PFSK-1 (cell line): ENCODE data around the gene POU2AF1.

Experiments
- FOXP2 ChIP-seq: optimal IDR thresholded peaks from 2 replicates; pipeline ENCODE3; 2011; ENCODE audit warnings: borderline replicate concordance, control low read depth, inconsistent platforms; ENCODE audit not compliant: insufficient read depth; ENCODE audit errors: extremely low read length, extremely low read depth
- POLR2AphosphoS5 ChIP-seq: IDR thresholded peaks from 2 replicates; pipeline ENCODE4 v1.6.1; 2012; ENCODE audit warnings: low read depth, mild to moderate bottlenecking, control low read depth, low read length, moderate library complexity
- SIN3A ChIP-seq: IDR thresholded peaks from 2 replicates; pipeline ENCODE4 v1.6.1; 2012; ENCODE audit warnings: mild to moderate bottlenecking, low read length, moderate library complexity, borderline replicate concordance; ENCODE audit not compliant: insufficient read depth
- TAF1 ChIP-seq: IDR thresholded peaks from 2 replicates; pipeline ENCODE4 v1.6.1; 2012; ENCODE audit warnings: low read length, control low read depth, borderline replicate concordance; ENCODE audit not compliant: insufficient read depth
- TF ChIP-seq, protein P1 (sequence below), 2 experiments: IDR thresholded peaks; 2 replicates each; pipeline versions ENCODE4 v1.6.1 to v1.8.0; 2011 to 2012; ENCODE audit warnings: low read depth in 2 of 2, low read length in 2 of 2, control low read depth in 1 of 2, inconsistent platforms in 1 of 2, mild to moderate bottlenecking in 1 of 2, moderate library complexity in 1 of 2; ENCODE audit not compliant: insufficient read depth in 1 of 2

POU2AF1 gene

DNA sequence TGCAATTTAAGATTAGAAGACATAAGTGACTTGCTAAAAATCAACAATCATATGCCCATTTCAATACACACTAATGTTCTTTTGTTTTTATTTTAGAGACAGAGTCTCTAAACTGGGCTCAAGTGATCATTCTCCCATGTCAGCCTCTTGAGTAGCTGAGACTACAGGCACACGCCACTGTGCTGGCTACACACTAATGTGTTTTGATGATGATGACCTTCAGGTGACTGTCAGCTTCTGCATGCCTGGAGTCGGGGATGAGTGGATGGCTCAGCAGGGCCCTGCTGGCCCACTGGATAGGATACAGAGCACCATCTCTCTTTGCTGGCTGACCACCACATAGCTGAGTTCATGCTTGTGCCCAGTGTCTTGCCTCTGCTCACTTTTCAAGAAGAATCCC lies 27.0 kb upstream of the POU2AF1 start:
- TF ChIP-seq POLR2AphosphoS5 (no peak), FOXP2 (no peak), TAF1 (no peak), SIN3A (no peak)
- TF ChIP-seq, protein P1, sequence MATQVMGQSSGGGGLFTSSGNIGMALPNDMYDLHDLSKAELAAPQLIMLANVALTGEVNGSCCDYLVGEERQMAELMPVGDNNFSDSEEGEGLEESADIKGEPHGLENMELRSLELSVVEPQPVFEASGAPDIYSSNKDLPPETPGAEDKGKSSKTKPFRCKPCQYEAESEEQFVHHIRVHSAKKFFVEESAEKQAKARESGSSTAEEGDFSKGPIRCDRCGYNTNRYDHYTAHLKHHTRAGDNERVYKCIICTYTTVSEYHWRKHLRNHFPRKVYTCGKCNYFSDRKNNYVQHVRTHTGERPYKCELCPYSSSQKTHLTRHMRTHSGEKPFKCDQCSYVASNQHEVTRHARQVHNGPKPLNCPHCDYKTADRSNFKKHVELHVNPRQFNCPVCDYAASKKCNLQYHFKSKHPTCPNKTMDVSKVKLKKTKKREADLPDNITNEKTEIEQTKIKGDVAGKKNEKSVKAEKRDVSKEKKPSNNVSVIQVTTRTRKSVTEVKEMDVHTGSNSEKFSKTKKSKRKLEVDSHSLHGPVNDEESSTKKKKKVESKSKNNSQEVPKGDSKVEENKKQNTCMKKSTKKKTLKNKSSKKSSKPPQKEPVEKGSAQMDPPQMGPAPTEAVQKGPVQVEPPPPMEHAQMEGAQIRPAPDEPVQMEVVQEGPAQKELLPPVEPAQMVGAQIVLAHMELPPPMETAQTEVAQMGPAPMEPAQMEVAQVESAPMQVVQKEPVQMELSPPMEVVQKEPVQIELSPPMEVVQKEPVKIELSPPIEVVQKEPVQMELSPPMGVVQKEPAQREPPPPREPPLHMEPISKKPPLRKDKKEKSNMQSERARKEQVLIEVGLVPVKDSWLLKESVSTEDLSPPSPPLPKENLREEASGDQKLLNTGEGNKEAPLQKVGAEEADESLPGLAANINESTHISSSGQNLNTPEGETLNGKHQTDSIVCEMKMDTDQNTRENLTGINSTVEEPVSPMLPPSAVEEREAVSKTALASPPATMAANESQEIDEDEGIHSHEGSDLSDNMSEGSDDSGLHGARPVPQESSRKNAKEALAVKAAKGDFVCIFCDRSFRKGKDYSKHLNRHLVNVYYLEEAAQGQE (IDR thresholded peaks at IDR 0.05; ENCODE audit: insufficient read depth in 1 of 2, low read depth in 2 of 2, low read length in 2 of 2) = no peak

DNA sequence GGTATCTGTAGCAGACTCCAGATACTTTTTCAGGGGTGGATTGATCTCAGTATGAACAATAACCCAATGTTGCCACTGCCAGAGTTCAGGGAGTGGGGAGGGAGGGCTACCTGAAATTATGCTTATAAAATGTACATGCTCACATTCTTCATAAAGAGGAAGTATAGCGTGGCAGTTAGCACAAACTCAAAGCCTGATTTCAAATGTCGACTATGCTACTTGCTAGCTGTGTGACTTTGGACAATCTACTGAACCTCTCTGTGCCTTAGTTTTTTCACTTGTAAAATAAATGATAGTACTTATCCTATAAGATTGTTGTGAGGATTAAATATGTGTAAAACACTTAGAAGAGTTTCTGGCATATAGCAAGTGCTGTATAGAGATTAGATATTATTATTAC lies 26.5 kb upstream of the POU2AF1 start:
- TF ChIP-seq POLR2AphosphoS5 = no peak
- TF ChIP-seq, protein P1 (IDR thresholded peaks at IDR 0.05; ENCODE audit: insufficient read depth in 1 of 2, low read depth in 2 of 2, low read length in 2 of 2) = no peak
- no peak for TF ChIP-seq FOXP2
- TF ChIP-seq SIN3A = no peak
- no peak for TF ChIP-seq TAF1

DNA sequence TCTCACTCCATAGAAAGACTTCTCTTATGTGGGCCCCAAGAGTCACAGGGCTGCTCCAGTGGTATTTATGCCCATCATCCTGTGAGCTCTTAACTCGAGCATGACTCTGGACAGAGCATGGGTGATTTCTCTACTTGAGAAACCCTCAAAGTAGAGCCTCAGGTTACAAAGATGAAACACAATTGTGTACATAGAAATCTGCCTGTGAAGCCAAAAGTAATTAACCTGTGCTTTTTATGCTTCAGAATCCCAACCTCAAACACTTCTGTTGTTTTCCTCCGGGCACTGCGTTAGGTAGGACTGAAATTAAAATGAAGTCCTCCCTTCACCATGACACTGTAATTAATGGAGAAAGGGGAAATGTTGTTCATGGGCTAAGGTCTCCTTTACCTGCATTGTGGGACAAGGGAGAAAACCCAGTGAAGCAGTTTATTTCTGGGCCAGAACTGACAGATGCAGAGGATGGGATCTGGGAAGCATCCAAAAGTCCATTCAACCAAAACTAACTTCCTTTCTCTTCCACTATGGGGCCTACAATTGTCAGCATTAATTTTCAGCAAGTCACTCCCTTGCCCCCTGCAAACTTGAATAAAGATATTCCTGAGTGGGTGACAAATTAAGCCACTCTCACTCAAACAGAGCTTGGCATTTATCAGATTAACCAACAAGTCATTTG lies 24.1 kb upstream of the POU2AF1 start:
- TF ChIP-seq FOXP2 = no peak
- TF ChIP-seq TAF1 = no peak
- TF ChIP-seq POLR2AphosphoS5 = no peak
- no peak for TF ChIP-seq SIN3A
- TF ChIP-seq, protein P1 (IDR thresholded peaks at IDR 0.05; ENCODE audit: insufficient read depth in 1 of 2, low read depth in 2 of 2, low read length in 2 of 2) = no peak

DNA sequence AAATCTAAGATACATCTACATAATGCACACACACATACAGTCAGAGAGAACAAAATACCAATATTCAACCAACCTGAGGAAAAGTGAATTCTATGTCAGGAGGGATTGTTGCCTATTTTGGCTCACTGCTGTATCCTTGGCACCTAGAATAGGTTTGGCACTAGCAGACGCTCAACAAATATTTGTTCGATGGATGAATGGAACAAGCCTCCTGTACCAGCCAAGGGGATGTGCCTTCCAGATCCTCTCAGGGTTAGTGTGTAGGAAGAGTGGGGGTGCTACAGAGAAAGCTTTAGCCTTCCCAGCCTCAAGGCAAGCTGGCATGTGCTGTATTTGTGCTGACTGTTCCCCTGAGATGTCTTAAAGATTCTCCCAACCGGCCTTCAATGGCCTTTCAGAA lies 23.3 kb upstream of the POU2AF1 start:
- no peak for TF ChIP-seq POLR2AphosphoS5
- TF ChIP-seq TAF1 = no peak
- no peak for TF ChIP-seq SIN3A
- TF ChIP-seq, protein P1 (IDR thresholded peaks at IDR 0.05; ENCODE audit: insufficient read depth in 1 of 2, low read depth in 2 of 2, low read length in 2 of 2) = no peak

DNA sequence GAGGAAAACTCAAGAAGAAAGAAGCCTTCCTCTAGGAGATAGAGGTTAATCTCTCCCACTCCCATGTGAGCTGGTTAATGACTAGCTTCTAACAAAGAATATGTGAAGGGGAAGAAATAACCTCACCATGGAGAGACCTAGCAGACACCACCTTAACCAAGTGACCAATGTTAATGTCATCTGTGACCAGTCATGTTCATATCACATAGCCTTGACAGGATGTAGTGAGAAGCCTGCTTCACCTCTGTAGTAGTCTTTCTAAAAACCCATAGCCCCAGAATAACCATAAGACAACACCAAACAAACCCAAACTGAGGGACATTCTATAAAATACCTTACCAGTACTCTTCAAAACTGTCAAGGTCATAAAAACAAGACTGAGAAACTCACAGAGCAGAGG lies 21.5 kb upstream of the POU2AF1 start:
- TF ChIP-seq SIN3A = no peak
- TF ChIP-seq FOXP2 = no peak
- TF ChIP-seq POLR2AphosphoS5 = no peak
- TF ChIP-seq, protein P1 (IDR thresholded peaks at IDR 0.05; ENCODE audit: insufficient read depth in 1 of 2, low read depth in 2 of 2, low read length in 2 of 2) = no peak
- no peak for TF ChIP-seq TAF1
